HG03095 (cell line): ENCODE data around the gene HOXB5.

ENCODE experiments used
- ATAC-seq: cut with Tn5 transposase; IDR thresholded peaks from one replicate; pipeline ENCODE4 v1.9.1; 2021; ENCODE audit warnings: moderate library complexity; ENCODE audit not compliant: unreplicated experiment

HOXB5 gene

GRCh38 chr17:48592057-48592514, 1.5 kb downstream of the HOXB5 start:
- no peak for ATAC-seq

- ATAC-seq, result no peak
These were observed 2.1 kb downstream of the HOXB5 start for GRCh38 chr17:48591255-48592056.

GRCh38 chr17:48590607-48591161, 2.9 kb downstream of the HOXB5 start:
- ATAC-seq, result no peak

DNA sequence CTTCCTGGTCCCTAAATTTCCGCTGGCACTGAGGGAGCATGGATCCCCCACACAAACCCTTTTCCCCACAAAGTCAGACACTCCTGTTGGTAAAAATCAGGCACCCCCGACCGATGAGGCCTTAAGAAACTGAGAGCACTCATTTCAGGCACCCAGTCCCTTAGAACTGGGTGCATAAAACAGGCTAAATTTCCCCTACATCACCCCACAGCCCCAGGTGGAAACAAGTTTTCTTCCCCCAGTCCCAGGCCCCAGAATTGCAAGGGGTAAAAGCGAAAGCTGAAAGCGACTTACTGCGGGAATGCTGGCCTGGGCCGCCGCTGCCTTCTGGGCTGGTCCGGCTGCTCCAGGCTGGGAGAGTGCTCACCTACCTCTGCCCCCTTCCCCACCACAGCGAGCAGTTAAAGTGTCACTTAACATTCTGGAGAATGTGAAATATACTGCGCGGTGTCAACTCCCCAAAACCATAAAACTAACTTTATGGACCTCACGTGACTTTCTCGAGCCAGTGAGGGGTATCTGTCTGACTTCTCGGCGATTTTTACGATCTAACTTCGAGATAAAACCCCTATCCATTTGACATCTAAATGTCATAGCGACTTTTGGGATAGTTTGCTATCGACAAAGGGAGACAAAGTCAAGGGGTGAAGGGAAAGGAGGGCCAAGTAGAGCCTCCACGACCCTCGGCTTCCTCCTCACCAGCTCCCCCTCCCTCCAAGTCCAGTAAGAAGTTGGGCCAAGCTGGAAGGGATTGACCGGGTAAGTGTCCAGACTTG, 3.6 kb downstream of the HOXB5 start, which contains the start of gene HOXB3:
Gene HOXB3, minus strand, starts transcription at position 411 of the 776 bp plus-strand sequence. CDS start 37,767 bp downstream, outside the sequence.
- ATAC-seq, result no peak

DNA sequence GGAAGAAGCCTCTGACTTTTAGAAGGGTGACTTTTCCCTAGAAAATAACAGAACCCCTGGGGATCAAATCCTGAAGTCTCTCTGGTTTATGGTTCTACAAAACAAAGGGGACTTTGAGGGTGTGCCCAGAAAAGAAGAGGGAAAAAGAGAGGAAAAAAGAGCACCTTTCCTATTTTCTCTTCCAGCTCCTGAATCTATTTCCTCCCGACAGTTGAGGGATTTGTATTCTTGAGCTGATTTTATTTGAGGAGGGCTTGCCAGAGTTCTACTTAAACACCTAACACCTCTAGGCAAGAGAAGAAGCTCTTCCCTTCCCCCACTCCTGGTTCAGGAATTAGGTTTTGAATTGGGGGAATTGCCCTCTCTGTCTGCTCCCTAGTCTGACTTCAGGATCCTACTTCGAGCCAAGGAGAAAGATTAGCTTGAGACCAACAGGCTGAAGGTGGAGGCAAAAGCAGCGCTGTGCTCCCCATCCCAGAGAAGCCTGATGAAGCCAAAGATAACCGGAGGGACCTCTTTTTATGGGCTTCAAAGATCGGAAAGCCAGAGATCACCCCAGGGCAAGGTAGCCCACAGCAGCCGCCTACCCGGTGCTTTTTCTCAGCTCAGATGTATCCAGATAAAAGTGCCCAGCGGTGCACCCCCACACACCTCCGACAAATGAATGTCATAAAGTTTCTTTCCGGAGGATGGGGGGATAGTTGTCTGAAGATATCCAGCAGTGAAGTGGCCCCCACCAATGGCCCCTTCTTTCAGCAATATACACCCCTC, 4.3 kb downstream of the HOXB5 start:
- ATAC-seq, result no peak

DNA sequence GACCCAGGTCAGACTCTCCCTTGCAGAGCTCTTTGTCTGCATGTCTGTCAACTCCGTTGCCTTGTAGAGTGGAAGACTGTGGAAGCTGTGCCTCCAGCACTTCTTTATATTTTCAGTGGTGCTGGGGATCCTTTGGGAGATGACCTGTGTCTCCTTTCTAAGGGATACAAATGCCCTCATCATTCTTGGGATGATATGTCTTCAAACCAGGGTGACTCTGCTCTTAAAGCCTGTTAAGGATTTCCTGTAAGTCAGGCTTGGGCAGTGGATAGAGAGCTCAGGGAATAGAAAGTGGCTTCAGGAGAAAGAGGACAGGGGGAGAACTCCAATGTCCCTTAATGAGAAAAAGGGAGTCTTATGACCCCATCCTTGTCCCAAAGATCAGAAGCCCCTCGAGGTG, 5.1 kb downstream of the HOXB5 start:
- no peak for ATAC-seq

- ATAC-seq, result no peak
These were observed 5.5 kb downstream of the HOXB5 start for GRCh38 chr17:48588074-48588415.

GRCh38 chr17:48587276-48588073, 6.1 kb downstream of the HOXB5 start:
- no peak for ATAC-seq

DNA sequence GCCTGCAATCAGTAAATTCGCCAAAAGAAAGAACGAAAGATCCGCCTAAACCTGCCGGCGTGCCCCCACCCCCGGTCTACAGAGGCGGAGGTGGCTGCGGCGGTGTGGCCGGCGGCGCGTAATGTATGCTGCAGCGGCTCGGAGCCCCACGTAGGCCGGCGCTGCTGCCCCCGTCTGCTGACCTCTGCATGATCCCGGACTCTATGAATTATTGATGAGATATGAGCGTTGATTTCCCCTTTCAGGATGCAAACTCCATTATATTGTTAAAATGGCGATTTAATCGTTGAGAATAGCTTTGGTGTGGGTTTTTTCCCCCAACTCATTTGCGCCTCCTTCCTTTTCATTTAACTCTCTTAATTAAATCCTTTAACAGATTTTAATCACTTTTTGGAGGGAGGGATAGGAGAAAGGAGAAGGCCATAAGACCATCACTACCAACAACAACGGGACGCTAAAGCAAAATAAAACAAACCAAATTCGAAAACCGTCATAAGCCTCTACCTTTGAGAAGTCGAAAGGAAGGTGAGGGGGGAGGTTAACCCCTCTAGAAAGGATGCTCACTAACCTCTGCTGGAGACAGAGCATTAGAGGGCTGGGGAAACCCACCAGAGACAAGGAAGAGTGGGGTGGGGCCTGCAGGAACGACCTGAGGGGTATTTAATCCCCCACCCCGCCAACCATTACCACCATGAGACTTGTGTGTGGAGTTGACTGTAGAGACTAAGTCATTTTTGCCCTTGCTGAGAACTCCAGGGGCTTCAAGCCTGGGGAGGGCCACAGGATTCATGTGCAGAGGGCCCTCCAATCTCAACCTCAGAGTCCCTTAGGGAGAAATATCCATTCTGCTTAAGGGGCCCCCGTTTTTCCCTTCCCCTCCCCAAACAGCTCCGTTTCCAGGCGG, 7.0 kb downstream of the HOXB5 start:
- no peak for ATAC-seq

- no peak for ATAC-seq
These were observed 9.3 kb downstream of the HOXB5 start for GRCh38 chr17:48584223-48584741.

GRCh38 chr17:48583708-48584222, 9.8 kb downstream of the HOXB5 start:
- no peak for ATAC-seq

DNA sequence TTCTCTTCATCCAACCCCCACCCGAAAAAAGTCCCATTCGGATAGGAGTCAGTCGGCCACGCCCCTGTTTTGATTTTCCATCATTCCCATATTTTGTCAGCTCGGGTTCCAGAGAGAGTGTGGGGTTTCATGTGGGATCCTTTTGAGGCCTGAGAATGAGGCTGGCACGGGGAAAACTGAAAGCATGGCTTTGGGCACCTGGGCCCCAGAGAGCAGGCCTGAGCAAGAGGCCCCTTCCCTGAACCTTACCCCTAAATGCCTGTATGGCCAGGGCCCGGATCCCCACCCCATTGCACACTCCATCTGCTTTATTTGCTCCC, 10.9 kb downstream of the HOXB5 start:
- no peak for ATAC-seq

DNA sequence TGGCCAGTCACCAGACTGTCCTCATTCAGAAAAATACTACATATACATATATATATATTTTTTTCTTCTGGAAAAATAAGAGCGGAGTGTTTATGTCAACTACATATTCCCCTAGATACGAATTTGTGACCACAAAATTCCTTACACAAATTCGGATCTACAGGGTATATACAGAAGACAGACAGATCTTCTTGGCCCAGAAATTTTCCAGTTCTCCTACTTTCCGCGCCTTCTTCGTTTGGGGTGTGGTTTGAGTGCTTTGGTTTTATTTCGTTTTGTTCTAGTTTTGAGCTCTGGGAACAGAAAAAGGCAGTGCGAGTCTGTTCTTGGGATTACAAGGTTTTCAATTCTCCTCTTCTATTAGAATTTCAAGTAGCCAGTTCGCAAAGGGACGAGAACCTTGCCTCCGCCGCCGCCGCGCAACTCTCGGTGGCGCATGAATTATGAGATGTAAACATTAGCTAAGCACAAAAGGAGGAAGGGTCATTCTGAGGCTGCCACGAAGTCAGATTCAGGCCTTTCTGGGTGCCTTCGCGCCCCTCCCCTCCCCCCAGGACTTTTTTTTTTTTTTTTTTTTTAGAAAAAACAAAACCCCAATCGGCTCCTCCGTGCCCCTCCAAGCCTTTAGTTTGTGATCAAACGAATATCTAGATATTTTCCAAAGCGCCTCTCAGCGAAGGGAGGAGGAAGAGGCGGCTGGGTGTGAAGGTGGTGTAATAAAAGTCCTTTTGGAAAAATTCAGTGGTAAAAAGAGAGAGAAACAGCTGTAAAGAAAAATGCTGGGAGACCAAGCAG, 13.6 kb downstream of the HOXB5 start:
- ATAC-seq, result no peak

GRCh38 chr17:48579471-48579759, 14.2 kb downstream of the HOXB5 start:
- no peak for ATAC-seq

- ATAC-seq, result no peak
These were observed 14.7 kb downstream of the HOXB5 start for GRCh38 chr17:48578616-48579470.

DNA sequence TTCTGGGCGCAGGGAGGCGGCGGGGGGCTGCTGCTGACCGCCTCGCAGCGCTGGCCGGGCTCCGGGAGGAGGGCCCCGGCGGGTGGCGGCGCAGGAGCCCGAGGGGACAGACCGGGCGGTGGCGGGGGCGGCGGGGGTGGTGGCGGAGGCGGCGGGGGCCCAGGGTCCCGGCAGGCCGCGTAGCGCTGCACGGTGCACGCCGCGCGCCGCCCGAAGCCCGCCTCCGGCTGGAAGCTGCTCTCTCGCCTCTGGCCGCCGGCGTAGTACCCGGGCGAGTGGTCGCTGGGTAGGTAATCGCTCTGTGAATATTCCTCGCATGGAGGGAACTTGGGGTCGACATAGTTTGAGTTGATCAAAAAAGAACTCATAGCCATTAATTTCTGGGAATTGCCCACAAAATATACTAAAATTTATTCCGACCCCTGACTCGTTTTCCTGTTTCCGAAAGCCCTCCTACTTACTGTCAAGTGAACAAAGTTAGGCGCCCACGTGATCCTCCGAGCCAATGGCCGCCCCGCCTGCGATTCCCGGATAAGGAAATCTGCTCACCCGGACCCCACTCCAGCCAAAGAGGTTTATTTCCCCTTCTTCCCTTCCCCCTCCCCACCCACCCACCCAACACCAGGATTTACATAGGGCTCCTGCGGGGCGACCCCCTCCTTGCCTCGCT, 15.5 kb downstream of the HOXB5 start, which contains the start of gene HOXB4:
Gene HOXB4, minus strand, starts transcription at position 405 of the 670 bp plus-strand sequence. Its CDS starts 31 bp downstream, at position 374.
- no peak for ATAC-seq
